Measurements from ENCODE around the gene DHRS3.
"Not testable (repeated sequence)": the region's sequence is repeated elsewhere in the genome, so short reads cannot be mapped to it uniquely, and the experiment has no call there.

DHRS3 gene

GRCh38 chr1:12537294-12537693 is 80.7 kb downstream of the DHRS3 start:
- no peak for DNase-seq

- no peak for DNase-seq
Measured at GRCh38 chr1:12536023-12536639, 81.9 kb downstream of the DHRS3 start.

GRCh38 chr1:12532405-12533315 is 85.3 kb downstream of the DHRS3 start:
- DNase-seq = no peak

- DNase-seq = no peak
Measured at GRCh38 chr1:12531179-12531499, 86.9 kb downstream of the DHRS3 start.

- no peak for DNase-seq
Measured at GRCh38 chr1:12530462-12531178, 87.4 kb downstream of the DHRS3 start.

- no peak for DNase-seq
Measured at GRCh38 chr1:12529640-12530174, 88.3 kb downstream of the DHRS3 start.

GRCh38 chr1:12528021-12528852 is 89.8 kb downstream of the DHRS3 start:
- DNase-seq = no peak

- no peak for DNase-seq
Measured at GRCh38 chr1:12527564-12527963, 90.4 kb downstream of the DHRS3 start.

GRCh38 chr1:12525311-12526181 is 92.5 kb downstream of the DHRS3 start:
- no peak for DNase-seq

- DNase-seq = no peak
Measured at GRCh38 chr1:12524266-12524665, 93.7 kb downstream of the DHRS3 start.

GRCh38 chr1:12522780-12523179 is 95.2 kb downstream of the DHRS3 start:
- DNase-seq = not testable (repeated sequence)

- DNase-seq = no peak
Measured at GRCh38 chr1:12521096-12521495, 96.9 kb downstream of the DHRS3 start.

- DNase-seq = no peak
Measured at GRCh38 chr1:12519693-12520364, 98.2 kb downstream of the DHRS3 start.

- no peak for DNase-seq
Measured at GRCh38 chr1:12518931-12519692, 98.9 kb downstream of the DHRS3 start.
